ENCODE data around the gene HS2ST1.

GRCh38 chr1:86914601-86914997, at the start of gene HS2ST1:
- TF ChIP-seq CTCF (IDR thresholded peaks at IDR 0.05; ENCODE audit: low read length) (no peak), EZH2 (IDR thresholded peaks at IDR 0.05; ENCODE audit: borderline replicate concordance, low read length) (no peak)

All from OCI-LY1 (cell line).